ENCODE results near the gene VANGL2. TPM values are rescaled to one million over a fixed set of nuclear protein-coding genes. Genes with fewer than 3 reads are reported as not detected.

The VANGL2 gene
- total and polyA plus RNA-seq, 2 of the 8 experiments (the other 6 are each of a cell fraction or from before 2014, with no cell fraction given), result 62.5 to 118 TPM

DNA sequence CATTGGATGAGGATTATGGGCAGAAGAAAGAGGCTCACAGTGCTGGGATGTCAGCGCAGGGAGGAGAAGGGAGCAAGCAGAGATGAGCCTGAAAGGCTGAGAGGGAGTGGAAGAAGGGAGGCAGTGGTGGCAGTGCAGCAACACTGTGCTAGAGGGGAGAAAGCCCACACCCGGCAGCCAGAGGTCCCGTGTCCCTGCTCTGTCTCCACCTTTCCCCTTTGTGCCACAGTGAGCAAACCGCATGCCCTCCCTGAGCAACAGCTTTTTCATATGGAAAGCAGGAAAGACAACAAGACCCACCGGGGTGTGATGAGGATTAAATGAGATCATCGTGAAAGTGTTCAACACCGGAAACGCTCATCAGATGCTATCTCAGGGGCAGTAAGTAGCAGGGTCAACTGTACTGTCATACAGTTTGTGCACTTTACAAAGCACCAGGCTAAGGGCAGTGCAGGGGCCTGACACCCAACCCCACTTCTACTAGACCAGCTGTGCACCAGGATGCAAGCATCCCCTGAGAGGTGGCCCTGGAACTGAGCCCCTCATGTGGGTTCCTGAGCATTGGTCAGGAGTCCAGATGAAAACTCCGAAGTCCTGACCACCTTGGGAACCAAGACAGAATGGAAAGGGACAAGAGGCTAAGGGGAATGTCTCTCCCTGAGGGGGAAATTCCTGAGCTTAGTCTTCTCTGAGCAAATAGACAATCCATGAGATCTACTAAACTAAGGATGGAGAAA is 24.4 kb upstream of the VANGL2 start (continued):
- TF ChIP-seq, protein P1, sequence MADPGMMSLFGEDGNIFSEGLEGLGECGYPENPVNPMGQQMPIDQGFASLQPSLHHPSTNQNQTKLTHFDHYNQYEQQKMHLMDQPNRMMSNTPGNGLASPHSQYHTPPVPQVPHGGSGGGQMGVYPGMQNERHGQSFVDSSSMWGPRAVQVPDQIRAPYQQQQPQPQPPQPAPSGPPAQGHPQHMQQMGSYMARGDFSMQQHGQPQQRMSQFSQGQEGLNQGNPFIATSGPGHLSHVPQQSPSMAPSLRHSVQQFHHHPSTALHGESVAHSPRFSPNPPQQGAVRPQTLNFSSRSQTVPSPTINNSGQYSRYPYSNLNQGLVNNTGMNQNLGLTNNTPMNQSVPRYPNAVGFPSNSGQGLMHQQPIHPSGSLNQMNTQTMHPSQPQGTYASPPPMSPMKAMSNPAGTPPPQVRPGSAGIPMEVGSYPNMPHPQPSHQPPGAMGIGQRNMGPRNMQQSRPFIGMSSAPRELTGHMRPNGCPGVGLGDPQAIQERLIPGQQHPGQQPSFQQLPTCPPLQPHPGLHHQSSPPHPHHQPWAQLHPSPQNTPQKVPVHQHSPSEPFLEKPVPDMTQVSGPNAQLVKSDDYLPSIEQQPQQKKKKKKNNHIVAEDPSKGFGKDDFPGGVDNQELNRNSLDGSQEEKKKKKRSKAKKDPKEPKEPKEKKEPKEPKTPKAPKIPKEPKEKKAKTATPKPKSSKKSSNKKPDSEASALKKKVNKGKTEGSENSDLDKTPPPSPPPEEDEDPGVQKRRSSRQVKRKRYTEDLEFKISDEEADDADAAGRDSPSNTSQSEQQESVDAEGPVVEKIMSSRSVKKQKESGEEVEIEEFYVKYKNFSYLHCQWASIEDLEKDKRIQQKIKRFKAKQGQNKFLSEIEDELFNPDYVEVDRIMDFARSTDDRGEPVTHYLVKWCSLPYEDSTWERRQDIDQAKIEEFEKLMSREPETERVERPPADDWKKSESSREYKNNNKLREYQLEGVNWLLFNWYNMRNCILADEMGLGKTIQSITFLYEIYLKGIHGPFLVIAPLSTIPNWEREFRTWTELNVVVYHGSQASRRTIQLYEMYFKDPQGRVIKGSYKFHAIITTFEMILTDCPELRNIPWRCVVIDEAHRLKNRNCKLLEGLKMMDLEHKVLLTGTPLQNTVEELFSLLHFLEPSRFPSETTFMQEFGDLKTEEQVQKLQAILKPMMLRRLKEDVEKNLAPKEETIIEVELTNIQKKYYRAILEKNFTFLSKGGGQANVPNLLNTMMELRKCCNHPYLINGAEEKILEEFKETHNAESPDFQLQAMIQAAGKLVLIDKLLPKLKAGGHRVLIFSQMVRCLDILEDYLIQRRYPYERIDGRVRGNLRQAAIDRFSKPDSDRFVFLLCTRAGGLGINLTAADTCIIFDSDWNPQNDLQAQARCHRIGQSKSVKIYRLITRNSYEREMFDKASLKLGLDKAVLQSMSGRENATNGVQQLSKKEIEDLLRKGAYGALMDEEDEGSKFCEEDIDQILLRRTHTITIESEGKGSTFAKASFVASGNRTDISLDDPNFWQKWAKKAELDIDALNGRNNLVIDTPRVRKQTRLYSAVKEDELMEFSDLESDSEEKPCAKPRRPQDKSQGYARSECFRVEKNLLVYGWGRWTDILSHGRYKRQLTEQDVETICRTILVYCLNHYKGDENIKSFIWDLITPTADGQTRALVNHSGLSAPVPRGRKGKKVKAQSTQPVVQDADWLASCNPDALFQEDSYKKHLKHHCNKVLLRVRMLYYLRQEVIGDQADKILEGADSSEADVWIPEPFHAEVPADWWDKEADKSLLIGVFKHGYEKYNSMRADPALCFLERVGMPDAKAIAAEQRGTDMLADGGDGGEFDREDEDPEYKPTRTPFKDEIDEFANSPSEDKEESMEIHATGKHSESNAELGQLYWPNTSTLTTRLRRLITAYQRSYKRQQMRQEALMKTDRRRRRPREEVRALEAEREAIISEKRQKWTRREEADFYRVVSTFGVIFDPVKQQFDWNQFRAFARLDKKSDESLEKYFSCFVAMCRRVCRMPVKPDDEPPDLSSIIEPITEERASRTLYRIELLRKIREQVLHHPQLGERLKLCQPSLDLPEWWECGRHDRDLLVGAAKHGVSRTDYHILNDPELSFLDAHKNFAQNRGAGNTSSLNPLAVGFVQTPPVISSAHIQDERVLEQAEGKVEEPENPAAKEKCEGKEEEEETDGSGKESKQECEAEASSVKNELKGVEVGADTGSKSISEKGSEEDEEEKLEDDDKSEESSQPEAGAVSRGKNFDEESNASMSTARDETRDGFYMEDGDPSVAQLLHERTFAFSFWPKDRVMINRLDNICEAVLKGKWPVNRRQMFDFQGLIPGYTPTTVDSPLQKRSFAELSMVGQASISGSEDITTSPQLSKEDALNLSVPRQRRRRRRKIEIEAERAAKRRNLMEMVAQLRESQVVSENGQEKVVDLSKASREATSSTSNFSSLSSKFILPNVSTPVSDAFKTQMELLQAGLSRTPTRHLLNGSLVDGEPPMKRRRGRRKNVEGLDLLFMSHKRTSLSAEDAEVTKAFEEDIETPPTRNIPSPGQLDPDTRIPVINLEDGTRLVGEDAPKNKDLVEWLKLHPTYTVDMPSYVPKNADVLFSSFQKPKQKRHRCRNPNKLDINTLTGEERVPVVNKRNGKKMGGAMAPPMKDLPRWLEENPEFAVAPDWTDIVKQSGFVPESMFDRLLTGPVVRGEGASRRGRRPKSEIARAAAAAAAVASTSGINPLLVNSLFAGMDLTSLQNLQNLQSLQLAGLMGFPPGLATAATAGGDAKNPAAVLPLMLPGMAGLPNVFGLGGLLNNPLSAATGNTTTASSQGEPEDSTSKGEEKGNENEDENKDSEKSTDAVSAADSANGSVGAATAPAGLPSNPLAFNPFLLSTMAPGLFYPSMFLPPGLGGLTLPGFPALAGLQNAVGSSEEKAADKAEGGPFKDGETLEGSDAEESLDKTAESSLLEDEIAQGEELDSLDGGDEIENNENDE (IDR thresholded peaks at IDR 0.05; ENCODE audit: insufficient replicate concordance, low read length), result no peak
- no peak for TF ChIP-seq BRCA1 (IDR thresholded peaks at IDR 0.05; ENCODE audit: low read depth, low read length)
- peak in 1 of 2 experiments; percentile 67; a peak in 2 of 3 replicates for TF ChIP-seq POLR2A (IDR thresholded peaks at IDR 0.05; ENCODE audit: control extremely low read depth in 1 of 2, low read depth in 2 of 2, low read length in 2 of 2)
- no peak for TF ChIP-seq GABPA (IDR thresholded peaks at IDR 0.05; ENCODE audit: borderline replicate concordance, insufficient read depth, low read length)
- TF ChIP-seq BCL11A (IDR thresholded peaks at IDR 0.05; ENCODE audit: low read depth in 2 of 2, low read length in 2 of 2), result no peak
- 0 out of 2 replicates have a peak, but pooled peaks have one; percentile 20 for TF ChIP-seq POU5F1 (IDR thresholded peaks at IDR 0.05; ENCODE audit: low read depth, low read length)
- TF ChIP-seq TAF1 (IDR thresholded peaks at IDR 0.05; ENCODE audit: low read depth, low read length), result peak; percentile 59
- TF ChIP-seq POLR2AphosphoS5 (IDR thresholded peaks at IDR 0.05; ENCODE audit: low read depth, low read length), result peak; percentile 78
- TF ChIP-seq EZH2 (IDR thresholded peaks at IDR 0.05; ENCODE audit: low read depth, low read length, severe bottlenecking), result no peak
- TF ChIP-seq ZNF274 (IDR thresholded peaks at IDR 0.05; ENCODE audit: borderline replicate concordance, extremely low read depth, low read length), result no peak
- TF ChIP-seq TCF12 (IDR thresholded peaks at IDR 0.05; ENCODE audit: low read depth, low read length), result no peak
